WERI-Rb-1 (cell line): ENCODE measurements around the gene DCC.

Experiments used
- DNase-seq: peaks from one replicate; pipeline ENCODE4 v3.0.0-alpha.2; 2020
- H3K27ac ChIP-seq: fragments of 250-450 bp; sonication (Bioruptor Pico); 2 replicates; pipeline ENCODE4 v1.5.1; 2020; ENCODE audit warnings: mild to moderate bottlenecking, moderate library complexity
- H3K27me3 ChIP-seq: fragments of 250-450 bp; sonication (Bioruptor Pico); 2 replicates; pipeline ENCODE4 v1.5.1; 2021; ENCODE audit warnings: mild to moderate bottlenecking, low read depth, moderate library complexity; ENCODE audit not compliant: insufficient read depth, severe bottlenecking
- H3K36me3 ChIP-seq: fragments of 250-450 bp; sonication (Bioruptor Pico); 2 replicates; pipeline ENCODE4 v1.5.1; 2020; ENCODE audit warnings: mild to moderate bottlenecking, moderate library complexity
- H3K4me3 ChIP-seq: 2 replicates; pipeline ENCODE4 v1.5.1; 2011; ENCODE audit warnings: low read depth, mild to moderate bottlenecking, control low read depth, low read length
- H3K9me3 ChIP-seq: fragments of 250-450 bp; sonication (Bioruptor Pico); 2 replicates; pipeline ENCODE4 v1.5.1; 2021; ENCODE audit warnings: mild to moderate bottlenecking, moderate library complexity; ENCODE audit not compliant: severe bottlenecking
- TF ChIP-seq, protein P1 (sequence below): IDR thresholded peaks from 2 replicates; pipeline ENCODE4 v1.5.1; 2011; ENCODE audit warnings: low read depth, mild to moderate bottlenecking, control low read depth, inconsistent platforms, low read length

The DCC gene

GRCh38 chr18:53472546-53472945, 1132.5 kb downstream of the DCC start:
- peaks cover 4% of the 10 kb centered on the region for H3K27me3 ChIP-seq
- TF ChIP-seq, protein P1, sequence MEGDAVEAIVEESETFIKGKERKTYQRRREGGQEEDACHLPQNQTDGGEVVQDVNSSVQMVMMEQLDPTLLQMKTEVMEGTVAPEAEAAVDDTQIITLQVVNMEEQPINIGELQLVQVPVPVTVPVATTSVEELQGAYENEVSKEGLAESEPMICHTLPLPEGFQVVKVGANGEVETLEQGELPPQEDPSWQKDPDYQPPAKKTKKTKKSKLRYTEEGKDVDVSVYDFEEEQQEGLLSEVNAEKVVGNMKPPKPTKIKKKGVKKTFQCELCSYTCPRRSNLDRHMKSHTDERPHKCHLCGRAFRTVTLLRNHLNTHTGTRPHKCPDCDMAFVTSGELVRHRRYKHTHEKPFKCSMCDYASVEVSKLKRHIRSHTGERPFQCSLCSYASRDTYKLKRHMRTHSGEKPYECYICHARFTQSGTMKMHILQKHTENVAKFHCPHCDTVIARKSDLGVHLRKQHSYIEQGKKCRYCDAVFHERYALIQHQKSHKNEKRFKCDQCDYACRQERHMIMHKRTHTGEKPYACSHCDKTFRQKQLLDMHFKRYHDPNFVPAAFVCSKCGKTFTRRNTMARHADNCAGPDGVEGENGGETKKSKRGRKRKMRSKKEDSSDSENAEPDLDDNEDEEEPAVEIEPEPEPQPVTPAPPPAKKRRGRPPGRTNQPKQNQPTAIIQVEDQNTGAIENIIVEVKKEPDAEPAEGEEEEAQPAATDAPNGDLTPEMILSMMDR: no peak
- no peak overlapping the region for H3K4me3 ChIP-seq
- H3K9me3 ChIP-seq: peaks cover 7% of the 10 kb centered on the region
- DNase-seq: no peak
- H3K36me3 ChIP-seq: no peaks in the 10 kb centered on the region
- H3K27ac ChIP-seq: no peak overlapping the region

- Histone ChIP-seq H3K9me3 (peaks cover 3% of the 10 kb centered on the region), H3K27ac (no peak overlapping the region), H3K36me3 (no peaks in the 10 kb centered on the region), H3K4me3 (no peak overlapping the region), H3K27me3 (peaks cover 2% of the 10 kb centered on the region)
- no peak for DNase-seq
- TF ChIP-seq, protein P1: no peak
Measured at GRCh38 chr18:53478155-53478554, 1138.2 kb downstream of the DCC start.

DNA sequence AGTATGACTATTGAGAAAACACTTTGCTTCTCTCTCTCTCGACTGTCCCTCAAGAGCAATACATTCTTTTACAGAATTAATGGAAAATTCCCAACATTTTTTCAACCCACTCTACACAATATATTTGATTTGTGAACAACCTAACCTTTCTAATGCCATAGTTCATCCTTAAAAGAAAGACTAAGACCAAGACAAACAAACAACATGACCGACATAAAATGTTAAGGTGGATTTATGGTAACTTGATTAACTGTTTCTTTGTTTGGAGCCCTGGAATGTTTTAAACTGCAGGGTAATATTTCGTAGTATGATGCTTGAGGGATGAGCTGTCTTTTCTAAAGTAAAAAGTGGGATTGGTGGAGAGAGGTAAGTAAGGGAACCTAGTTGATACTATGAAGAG, 1146.3 kb downstream of the DCC start:
- no peak overlapping the region for H3K27ac ChIP-seq

DNA sequence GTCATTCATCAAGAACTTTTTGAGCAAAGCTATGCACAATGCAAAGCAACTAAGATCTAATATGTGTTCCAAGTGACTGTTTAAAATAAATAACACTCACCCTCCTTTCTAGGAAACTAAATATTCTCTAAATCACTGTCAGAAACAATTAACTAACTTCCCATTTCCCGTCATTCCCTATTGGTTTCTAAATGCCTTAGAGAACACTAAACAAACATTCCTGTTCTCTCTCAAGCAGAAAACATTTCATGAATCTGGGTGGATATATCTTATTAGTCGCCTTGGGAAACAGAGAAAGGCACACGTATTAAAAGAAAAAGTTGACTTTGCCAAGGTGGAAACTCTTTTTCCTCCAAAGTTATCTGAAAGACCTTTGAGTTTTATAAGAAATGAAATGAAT, 1149.3 kb downstream of the DCC start:
- DNase-seq: no peak
- H3K27ac ChIP-seq: no peak overlapping the region
- TF ChIP-seq, protein P1: no peak
- no peak overlapping the region for H3K4me3 ChIP-seq
- H3K36me3 ChIP-seq: no peaks in the 10 kb centered on the region
- peaks cover 5% of the 10 kb centered on the region for H3K27me3 ChIP-seq
- H3K9me3 ChIP-seq: no peaks in the 10 kb centered on the region

More for the DNA sequence above, 1146.3 kb downstream of the DCC start:
- H3K36me3 ChIP-seq: no peaks in the 10 kb centered on the region
- TF ChIP-seq, protein P1: no peak
- H3K4me3 ChIP-seq: no peak overlapping the region
- H3K9me3 ChIP-seq: no peaks in the 10 kb centered on the region
- peaks cover 5% of the 10 kb centered on the region for H3K27me3 ChIP-seq
- DNase-seq: no peak

DNA sequence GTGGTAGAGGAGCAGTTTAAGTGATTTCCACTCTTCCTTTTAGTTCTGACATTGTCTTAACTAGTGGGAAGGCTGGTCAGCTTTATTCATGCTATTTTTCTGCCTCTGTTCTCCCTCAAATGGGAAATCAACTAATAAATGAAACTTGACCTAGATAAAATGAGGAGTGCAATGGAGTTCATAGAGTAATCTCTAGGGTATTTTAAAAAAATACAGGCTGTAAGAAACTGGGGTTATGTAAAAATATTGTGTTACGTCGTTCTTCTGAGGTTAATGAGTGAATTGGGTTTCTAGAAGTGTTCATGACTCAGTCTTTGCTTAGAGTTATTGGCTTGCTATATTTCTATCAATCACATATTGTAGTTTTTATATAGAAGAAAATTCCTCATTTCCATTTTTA, 1150.0 kb downstream of the DCC start:
- no peaks in the 10 kb centered on the region for H3K9me3 ChIP-seq
- TF ChIP-seq, protein P1: no peak
- H3K27me3 ChIP-seq: peaks cover 5% of the 10 kb centered on the region
- H3K27ac ChIP-seq: no peak overlapping the region
- no peak overlapping the region for H3K4me3 ChIP-seq
- DNase-seq: no peak
- no peaks in the 10 kb centered on the region for H3K36me3 ChIP-seq

GRCh38 chr18:53496028-53496427, 1156.0 kb downstream of the DCC start:
- no peak overlapping the region for H3K27ac ChIP-seq
- no peak for DNase-seq
- H3K36me3 ChIP-seq: no peaks in the 10 kb centered on the region
- TF ChIP-seq, protein P1: no peak
- H3K4me3 ChIP-seq: no peak overlapping the region
- H3K27me3 ChIP-seq: peaks cover 15% of the 10 kb centered on the region
- no peaks in the 10 kb centered on the region for H3K9me3 ChIP-seq
